Kidney tubule cell (primary cell): ENCODE measurements around the gene TTC39B.
A peak's percentile ranks its signal among the peaks of the same experiment; 100 is the strongest.
"Not testable (repeated sequence)": the region's sequence is repeated elsewhere in the genome, so short reads cannot be mapped to it uniquely, and the experiment has no call there.

Experiments
- DNase-seq: peaks from one replicate; pipeline ENCODE4 v3.0.0-alpha.2; 2018; ENCODE audit warnings: low spot score

Gene TTC39B

DNA sequence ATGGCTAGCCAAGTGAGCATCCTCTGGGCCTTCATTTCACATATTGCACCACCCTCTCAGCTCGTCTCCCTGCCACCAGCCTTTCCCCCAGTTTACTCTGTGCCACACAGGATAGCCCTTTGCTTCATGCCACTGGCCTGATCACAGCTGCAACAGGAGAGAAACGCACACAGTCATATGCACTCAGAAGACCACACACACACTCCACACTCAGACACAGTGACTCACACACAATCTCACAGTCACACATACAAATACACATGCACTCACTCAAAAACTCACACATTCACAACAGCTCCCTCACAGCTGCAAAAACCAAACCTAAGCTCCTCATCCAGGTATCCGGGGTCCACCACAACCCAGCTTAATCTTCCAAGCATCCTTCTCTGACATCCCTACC lies 38.7 kb downstream of the TTC39B start:
- no peak for DNase-seq

DNA sequence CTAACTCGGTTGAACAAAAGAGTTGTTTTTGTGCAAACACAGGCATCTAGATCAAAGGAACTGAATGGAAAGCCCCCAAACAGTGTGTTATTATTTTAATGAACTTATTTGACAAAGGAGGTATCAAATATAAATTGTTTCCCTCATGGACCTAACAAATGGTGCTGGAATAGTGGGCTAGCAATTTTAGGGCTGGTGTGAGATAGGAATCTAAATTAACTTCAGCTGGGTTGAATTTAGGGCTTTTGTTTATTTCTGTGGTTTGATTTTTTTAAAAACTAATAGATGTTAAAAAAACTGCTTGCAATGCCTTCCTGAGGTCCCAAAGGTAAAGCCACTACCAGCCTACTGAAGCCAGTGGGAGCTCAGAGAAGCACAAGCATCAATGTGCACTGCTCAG lies 42.1 kb downstream of the TTC39B start:
- no peak for DNase-seq

DNA sequence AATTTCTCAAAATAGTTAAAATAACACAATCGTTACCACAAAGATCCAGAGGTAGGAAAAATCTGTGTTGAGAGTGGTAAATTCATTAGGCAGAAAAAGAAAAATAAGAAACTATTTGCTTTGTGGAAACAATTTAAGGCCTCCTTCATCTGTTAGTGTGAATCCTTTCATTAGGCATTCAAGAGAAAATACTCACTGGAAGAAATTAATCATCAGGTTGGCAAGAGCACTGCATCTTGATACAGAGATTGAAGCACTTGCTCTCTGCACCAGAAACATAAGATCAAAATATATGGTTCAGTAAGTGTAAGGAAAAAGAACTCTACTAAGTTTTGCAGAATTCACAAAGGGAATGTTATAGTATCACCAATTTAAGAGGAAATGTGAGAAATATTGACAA lies 44.4 kb downstream of the TTC39B start:
- DNase-seq: no peak

DNA sequence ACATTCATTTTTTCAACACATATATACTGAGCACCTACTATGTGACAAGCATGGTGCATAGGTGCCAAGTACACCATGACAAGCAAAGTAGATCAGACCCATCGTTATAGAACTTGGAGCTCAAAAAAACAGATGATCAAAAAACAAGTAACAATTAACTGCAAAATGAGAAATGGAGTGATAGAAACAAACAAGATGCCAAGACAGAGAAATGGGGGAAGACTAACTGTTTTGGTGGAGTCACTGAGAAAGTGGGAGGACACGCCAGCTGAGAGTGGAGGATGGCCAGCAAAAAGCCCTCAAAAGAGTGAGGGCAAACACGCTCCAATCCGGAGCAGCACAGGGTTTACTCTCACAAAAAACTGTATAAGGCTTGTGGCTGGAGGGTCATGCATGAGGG lies 50.6 kb downstream of the TTC39B start:
- DNase-seq: no peak

DNA sequence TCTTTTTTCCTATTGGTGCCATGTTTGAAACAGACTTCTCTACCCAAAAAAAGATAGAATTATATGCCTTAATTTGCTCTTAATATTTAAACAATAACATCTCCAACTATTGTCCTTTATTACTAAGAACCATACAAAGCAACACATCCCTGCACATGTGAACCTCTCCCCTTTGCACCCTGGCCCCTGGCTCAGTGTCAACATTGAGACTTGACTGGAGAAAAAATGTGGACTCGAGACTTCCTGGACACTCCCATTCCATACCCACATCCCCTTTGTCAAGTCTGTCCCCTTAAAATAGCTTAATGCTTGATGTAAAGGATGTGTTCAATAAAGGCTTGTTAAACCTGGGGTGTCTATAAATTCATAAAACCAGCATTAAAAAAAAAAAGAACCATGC lies 53.2 kb downstream of the TTC39B start:
- DNase-seq: no peak

DNA sequence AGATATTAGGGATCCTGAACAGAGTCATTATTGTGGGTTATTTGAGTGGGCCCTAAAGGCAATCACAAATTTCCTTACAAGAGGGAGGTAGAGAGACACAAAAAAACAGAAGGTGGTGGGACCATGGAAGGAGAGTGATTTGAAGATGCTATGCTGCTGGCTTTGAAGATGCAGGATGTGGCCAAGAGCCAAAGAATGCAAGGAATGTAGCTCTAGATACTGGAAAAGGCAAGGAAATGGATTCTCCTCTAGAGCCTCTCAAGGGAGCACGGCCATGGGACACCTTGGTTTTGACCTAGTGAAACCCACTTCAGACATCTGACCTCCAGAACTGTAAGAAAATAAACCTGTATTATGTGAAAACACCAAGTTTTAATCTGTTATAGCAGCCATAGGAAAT lies 53.8 kb downstream of the TTC39B start:
- DNase-seq: peak; percentile 53

DNA sequence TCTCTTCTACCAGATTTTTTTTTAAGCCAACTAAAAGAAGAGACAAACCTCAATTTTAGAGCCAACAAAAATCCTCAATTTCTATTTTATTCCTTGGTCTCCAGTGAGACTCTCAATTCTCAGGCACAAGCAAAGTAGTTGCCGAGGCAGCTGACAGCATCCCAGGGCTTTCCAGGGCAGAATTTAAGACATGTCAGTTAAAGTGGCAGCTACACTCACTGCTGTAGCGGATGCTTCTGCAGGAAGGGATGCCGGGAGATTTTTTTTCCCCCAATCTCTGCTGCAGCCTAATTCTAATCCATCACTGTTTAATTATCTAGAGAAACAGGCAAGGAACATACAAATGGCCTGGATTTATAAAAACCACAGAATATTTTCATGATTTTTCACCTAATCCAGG lies 57.0 kb downstream of the TTC39B start:
- DNase-seq: no peak

DNA sequence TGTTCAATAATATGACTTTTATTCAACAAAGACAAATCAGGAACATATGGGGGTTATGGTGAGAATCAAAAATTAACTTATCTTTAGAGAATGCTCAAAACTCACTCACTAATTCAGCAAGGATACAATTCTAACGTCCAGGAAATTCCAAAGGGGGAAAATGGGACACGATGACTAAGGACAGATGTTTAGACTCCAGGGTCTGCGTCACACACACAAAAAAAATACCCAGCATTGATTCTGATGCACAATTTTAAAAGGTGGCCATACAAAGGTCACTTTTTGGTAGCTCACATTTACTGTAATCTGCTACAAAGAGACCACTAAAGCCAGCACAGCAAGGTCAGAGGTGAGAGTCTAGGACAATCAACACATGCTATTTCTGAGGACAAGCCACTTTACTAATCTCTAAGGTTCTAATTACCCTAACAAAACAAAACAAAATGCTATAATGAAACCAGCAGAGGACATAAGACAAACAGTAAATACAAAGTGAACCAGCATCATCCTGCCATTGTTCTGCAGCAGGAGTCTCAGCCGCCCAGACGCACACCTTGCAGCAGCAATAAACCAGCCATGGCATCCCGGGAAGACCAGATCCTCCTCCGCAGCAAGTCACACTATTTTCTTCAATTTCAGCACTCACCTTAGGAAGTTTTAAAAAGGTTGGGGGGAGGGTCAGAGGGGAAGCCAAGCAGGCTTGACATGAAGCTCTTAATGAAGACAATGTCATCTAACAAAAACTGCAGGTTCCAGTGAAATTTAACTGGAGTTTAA lies 57.8 kb downstream of the TTC39B start:
- DNase-seq: no peak

DNA sequence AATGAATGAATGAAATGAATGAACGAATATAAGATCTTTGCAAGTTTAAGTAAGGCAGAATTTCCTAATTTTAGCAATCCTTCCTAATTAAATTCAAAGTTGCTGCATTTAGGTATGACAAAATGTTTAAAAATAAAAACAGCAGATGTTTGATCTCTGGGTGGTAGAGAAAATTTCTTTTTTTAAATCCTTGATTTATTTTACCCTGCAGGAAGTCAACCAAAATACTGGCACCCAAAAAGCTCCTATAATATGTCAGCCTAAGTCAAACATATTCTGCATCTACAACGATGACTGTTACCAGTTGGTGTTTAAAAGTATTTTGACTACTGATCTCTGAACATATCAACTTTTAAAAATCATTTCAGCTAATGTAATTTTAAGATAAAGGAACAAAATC lies 58.4 kb downstream of the TTC39B start:
- no peak for DNase-seq

DNA sequence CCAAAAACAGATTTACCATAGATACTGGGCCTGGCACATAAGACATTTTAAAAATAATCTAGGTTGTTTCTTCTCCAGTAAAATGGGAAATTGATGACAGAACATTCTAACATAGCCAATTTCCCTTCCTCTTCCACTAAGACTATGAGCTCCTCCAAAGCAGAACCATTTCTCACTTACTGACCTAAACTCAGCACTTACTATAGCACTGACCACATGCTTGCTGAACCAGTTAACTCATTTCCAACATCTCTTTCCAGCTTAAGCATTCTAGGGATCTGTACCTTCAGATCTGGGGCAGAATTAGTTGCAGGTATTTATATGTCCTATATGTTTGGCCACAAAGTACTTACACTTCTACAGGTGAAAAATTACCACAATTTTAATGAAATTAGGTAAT lies 58.9 kb downstream of the TTC39B start:
- DNase-seq: peak; percentile 11

DNA sequence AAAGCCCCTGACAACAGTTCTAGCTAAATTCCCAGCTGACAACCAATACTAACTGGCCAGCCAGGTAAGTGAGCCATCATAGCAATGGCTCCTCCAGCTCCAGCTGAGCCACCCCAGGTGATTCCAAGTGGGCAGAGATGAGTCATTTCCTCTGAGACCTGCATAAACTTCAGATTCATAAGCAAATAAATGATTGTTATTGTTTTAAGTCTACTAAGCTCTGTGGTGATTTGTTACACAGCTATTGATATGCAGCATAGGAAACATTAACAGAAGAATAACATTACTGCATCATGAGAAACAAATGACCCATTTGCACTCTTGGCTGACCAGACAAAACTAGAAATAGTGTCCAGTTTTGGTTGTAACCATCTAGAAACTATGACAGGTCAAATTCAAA lies 60.3 kb downstream of the TTC39B start:
- DNase-seq: peak; percentile 93

DNA sequence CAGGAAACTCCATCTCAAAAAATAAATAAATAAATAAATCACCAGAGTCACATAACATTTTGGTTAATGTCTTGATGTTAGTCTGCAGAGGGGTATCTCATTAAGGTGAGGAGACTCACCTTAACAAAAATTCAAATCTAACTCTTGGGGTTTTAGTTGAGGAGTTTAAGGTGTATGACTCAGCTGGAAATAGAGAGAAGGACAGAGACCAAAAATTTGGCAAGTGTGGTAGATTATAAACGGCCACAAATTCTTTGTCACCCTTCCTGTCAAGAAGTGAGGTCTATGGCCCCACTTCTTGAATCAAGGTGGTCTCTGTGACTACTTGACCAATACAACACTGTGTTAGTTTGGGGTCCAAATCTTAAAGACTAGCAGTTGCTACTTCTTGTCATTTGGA lies 60.8 kb downstream of the TTC39B start:
- DNase-seq: peak; percentile 13

DNA sequence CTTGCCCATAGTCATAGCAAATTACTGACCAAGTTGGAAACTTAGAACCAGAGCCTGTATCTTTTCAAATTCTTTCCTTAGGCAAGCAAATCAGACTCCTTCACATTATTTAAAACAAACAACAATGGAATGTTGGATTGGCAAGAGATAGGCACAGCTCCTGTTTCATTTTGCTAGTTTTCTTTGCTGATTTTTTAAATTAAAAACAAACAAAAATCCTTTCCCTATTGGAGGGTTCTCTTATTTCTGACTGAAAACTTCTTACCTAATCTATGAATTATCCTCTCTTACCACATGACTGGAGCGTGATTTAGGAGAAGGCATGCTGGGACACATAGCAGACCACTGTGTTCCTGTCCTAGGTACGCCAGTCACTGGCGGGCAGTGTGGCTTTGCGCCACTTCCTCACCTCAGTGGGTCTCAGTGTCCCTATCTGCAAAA lies 63.0 kb downstream of the TTC39B start:
- DNase-seq: no peak

DNA sequence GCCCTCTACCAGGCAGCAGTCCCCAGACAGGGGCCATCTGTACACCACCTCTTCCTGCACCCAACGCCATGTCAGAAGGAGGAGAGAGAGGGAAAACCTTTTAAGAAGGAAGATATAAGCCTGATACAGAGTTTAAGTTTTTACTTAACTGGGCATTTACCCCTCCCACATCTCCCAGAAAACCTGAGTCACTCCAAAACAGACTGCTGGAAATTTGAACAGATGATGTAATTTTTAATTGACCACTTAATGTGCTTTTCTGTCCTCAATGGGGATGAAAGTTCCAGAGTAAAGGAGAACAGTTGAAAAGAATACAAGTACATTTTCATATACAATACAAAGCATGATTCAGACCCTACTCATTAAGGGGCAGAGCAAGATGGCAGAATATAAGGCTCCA lies 63.9 kb downstream of the TTC39B start:
- no peak for DNase-seq

DNA sequence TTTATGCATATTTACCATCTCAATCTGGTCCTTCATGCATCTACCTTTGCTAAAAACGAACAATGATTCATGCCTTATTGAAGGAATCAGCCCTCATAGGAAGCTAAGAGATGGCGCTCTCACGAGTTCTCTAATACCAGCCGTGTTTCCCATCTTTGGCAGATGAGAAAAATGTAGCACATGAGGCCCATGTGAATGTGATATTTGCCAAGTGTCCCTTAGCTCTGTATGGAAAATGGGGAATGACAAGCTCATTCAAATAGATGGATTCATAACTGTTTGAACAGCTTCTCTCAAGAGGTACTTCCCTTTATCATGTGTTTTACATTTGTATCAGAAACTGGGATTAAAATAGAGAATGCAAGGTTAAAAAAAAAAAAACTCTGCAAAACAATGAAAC lies 66.1 kb downstream of the TTC39B start:
- no peak for DNase-seq

DNA sequence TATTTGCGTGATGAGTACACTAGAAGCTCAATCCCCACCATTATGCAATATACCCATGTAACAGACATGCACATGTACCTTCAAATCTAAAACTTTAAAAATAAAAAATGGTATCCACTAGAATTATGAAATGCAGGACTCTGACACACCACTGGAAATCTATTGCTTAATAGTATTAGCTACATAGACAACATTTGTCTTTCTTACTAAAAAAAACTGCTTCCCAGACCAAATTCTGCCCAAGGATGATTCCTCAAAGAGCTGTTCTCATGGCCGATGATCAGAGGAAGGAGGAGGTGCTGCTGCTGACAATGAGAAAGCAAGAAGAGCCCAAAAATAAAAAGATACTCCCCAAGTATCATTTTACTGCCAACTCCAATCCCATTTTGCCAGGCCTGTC lies 67.2 kb downstream of the TTC39B start:
- DNase-seq: no peak

DNA sequence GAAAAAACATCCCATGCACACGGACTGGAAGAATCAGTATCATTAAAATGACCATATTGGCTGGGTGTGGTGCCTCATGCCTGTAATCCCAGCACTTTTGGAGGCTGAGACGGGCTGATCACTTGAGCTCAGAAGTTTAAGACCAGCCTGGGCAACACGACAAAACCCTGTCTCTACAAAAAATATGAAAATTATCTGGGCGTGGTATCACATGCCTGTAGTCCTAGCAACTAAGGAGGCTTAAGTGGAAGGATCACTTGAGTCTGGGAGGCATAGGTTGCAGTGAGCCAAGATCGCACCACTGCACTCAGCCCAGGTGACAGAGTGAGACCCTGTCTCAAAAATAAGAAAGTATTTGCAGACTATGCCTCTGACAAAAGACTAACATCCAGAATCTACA lies 68.4 kb downstream of the TTC39B start:
- no peak for DNase-seq

DNA sequence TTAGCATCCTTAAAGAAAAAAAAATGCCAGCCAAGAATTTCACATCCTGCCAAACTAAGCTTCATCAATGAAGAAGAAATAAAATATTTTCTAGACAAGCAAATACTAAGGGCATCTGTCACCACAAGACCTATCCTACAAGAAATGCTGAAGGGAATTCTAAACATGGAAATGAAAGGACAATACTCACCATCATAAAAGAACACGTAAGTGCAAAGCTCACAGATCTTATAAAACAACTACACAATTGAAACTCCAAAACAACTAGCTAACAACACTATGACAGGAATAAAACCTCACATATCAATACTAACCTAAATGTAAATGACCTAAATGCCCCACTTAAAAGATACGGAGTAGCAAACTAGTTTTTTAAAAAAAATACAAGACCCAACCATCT lies 71.4 kb downstream of the TTC39B start:
- no peak for DNase-seq

DNA sequence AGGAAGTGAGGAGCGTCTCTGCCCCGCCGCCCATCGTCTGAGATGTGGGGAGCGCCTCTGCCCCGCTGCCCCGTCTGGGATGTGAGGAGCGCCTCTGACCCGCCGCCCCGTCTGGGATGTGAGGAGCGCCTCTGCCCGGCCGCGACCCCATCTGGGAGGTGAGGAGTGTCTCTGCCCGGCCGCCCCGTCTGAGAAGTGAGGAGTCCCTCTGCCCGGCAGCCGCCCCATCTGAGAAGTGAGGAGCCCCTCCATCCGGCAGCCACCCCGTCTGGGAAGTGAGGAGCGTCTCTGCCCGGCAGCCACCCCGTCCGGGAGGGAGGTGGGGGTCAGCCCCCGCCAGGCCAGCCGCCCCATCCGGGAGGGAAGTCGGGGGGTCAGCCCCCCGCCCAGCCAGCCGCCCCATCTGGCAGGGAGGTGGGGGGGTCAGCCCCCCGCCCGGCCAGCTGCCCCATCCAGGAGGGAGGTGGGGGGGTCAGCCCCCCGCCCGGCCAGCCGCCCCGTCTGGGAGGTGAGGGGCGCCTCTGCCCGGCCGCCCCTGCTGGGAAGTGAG lies 73.0 kb downstream of the TTC39B start:
- not testable (repeated sequence) for DNase-seq

DNA sequence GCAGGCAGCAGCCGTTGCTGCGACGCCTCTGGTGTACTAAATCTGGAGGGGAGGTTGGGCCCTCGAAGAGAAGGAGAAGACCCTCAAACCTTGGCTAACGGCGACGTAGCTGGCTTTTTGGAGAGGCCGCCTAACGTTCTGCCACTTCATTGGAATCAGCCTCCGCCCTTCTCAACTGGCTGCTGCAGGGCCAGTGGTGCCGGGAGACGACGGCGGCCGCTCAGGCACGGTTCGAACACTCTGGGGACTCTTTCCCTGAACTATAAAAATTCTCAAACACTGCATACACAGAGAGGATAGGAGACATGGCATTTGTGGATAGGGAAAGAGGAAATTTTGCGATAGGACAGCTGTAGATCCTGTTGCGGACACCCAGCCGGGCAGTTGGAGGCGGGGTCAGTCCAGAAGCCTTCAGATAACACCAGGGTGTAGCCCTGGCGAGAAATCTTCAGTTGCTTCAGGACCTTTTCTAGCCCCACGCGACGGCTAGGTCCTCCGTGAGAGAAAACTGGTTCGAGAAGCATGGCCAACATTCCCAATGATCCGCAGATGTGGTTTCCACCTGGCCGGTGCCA lies 74.2 kb downstream of the TTC39B start:
- not testable (repeated sequence) for DNase-seq

DNA sequence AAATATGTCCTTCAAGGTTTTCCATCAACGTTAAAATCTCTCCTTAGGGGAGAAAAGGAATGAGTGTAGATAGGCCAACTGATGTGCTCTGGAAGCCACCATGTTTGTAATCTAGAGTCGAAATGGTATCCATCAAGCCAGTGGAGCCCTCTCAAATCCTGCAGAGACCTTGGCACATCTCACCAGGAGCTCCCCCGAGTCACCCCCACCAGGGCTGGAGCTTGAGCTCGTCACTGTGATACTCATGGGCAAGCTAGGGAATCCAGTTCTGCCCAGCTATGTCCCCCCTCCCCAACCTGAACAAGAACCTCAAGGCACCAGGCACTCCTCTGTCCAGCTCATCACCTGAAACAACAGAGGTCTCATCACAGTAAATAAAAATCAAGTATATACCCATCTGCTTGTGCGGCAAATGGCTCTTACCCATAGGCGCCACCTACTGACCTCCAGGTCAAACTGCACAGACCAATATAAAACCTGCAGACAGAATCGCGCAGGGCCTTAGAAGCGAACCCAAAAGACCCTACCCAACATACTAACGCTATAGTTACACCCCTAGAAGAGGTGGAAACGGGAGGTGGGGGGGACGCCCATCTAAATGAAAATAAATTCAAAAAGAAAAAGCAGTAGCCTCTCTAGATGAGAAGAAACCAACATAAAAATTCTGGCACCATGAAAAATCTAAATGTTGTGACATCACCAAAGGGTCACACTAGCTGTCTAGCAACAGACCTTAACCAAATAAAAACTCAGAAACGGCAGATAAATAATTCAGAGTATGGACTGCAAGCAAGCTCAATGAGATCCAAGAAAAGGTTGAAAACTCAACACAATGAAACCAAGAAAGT lies 75.0 kb downstream of the TTC39B start:
- peak; percentile 47 for DNase-seq

DNA sequence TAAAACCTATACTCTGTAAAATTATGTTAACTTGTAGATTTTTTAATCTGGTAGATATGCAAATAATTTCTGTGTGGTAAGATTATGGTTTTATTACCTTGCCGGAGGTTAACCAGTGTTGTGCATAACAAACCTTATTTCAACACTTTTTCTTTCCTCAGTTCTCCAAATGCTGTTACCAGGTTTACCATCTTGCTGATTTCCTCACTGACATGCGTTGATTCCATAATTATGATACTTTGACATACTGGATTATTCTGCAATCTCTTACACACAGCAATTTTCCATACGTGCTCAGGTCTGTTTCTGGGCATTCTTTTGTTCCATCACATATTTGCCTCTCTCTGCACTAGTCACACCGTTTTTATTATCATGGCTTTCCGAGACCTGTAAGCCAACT lies 77.6 kb downstream of the TTC39B start:
- DNase-seq: no peak

DNA sequence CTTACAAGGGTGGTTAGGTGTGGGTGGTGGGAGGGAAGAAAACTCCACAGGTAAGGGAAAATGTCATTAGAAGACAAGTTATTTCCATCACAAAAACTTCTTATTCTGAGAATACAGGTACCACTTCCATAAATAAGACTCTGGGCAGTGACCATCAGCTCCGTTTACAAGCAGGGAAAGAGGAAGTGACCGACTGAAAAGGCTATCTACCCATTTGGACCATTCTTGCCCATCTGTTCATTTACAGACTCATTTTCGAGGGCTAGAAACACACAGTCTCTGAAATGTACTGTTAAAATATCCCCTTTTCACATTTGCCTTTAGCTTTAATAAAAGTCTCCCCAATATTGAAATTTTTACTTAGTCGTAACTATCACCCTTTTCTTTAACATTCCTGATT lies 79.5 kb downstream of the TTC39B start:
- DNase-seq: no peak
